Stimulated activated CD8-positive, alpha-beta memory T cell treated with anti-CD3 and anti-CD28 coated beads, Interleukin-15, amount 100 ng/mL, for 48 hours (primary cell): ENCODE results near the gene SETD2.

Experiments
- DNase-seq, 2 donors: peaks; one replicate each; pipeline ENCODE4 v3.0.0-alpha.2; 2020; ENCODE audit warnings: low read depth in 2 of 2

The SETD2 gene

DNA sequence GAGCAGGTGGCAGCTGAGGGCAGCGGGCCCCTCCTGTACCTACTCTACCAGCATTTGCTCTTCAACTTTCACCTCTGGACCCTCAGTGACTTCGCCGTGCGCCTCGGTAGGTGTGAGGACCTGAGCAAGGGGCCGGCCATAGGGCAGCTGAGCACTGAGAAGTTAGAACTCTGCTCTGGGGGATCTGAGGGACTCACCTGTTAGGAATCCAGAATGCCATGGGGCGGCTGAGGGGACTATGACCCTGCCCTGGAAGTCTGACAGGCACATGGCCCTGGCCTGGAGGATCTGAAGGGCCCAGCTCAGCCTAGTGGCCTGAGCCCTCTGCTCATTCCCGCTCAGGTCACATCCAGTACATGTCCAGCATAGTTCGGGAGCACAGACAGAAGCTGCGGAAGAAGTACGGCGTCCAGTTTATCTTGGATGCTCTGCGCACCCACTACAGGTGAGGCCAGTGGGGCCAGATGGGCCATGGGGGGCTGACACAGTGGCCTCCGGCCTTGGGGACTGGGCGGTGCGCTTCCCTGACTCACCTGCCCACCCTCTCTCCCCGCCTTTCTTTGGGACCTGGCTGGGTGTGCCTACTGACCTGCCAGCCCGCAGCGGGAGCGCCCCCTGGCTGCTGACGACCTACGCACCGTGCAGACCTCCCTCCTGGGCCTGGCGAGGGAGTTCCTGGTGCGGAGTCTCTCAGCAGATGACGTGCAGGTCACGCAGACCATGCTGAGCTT is 165.6 kb downstream of the SETD2 start:
- peak; percentile 56 to 62 for DNase-seq

DNA sequence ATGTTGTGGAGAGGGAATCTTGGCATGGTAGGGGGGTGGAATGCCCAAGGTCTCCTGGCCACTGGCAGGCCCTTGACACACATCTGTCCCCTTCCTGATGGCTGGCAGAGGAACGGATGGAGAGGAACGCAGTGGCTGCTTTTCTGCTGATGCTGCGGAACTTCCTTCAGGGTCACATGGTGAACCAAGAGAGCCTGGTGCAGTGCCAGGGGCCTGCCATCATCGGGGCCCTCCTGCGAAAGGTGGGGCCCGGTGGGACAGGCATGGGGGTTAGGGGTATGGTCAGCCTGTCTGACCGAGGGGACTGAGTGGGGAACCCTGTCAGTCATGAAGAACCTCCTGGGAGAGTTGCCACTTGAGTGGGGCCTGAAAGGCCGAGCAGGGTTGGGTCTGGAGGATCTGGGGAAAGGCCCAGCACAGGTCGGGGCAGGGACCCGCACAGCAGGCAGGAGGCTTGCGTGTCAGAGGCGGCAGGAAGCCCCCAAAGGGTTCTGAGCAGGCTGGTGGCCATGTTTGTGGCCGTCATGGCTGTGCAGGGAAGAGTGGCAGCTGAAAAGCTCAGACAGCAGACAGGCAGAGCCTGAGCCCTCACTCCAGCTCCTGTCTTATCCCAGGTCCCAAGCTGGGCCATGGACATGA is 166.3 kb downstream of the SETD2 start:
- no peak for DNase-seq

DNA sequence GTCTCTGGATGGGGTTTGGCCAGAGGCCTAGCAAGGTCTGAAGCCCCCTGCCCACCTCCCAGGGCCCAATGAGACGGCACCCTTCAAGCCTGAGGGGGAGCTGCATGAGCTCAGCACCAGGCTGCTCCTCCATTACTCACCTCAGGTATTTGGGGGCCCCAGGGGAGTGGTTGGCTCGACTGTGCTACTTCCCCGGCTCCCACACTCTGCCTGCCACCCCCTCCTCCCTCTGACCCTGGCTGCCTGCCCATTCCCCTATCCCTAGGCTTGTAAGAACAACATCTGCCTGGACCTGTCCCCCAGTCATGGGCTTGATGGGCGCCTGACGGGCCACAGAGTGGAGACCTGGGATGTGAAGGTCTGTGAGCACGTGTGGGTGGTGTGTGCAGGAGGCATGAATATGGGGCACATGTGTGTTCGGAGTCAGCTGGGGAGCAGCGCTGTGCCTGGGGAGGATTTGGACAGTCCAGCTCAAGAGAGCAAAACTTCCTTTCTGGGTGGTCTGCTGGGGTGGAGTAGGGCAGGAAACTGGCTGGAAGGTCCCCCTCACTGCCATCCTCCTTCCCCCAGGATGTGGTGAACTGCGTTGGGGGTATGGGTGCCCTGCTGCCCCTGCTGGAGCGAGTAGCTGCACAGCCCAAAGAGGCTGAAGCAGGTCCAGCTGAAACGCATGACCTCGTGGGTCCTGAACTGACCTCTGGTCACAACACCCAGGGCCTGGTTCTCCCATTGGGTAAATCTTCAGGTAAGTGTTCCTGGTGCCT is 167.0 kb downstream of the SETD2 start:
- DNase-seq: no peak

DNA sequence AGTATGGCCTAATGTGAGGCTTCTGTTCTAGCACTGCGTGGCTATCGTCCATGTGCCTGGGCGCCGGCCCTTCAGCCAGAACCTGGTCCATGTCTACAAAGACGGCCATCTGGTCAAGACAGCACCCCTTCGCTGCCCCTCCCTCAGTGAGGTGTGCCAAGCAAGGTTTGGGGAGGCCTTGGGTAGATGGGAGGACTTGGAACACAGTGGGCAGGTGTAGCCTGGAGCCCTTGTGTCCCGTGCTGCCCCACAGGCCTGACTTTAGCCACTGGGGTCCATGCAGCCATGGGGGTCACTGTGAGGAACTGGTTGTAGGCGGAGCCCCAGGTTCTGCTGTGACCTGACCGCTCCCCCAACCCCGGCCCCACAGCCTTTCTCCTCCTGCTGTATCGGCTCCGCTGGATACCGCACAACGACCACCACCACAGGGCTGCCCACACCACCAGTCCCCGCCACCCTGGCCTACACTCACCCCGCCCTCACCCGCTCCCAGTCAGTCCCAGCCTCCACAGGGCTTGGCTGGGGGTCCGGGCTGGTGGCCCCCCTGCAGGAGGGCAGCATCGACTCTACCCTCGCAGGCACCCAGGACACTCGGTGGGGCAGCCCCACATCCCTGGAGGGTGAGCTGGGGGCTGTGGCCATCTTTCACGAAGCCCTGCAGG is 167.9 kb downstream of the SETD2 start:
- no peak for DNase-seq

DNA sequence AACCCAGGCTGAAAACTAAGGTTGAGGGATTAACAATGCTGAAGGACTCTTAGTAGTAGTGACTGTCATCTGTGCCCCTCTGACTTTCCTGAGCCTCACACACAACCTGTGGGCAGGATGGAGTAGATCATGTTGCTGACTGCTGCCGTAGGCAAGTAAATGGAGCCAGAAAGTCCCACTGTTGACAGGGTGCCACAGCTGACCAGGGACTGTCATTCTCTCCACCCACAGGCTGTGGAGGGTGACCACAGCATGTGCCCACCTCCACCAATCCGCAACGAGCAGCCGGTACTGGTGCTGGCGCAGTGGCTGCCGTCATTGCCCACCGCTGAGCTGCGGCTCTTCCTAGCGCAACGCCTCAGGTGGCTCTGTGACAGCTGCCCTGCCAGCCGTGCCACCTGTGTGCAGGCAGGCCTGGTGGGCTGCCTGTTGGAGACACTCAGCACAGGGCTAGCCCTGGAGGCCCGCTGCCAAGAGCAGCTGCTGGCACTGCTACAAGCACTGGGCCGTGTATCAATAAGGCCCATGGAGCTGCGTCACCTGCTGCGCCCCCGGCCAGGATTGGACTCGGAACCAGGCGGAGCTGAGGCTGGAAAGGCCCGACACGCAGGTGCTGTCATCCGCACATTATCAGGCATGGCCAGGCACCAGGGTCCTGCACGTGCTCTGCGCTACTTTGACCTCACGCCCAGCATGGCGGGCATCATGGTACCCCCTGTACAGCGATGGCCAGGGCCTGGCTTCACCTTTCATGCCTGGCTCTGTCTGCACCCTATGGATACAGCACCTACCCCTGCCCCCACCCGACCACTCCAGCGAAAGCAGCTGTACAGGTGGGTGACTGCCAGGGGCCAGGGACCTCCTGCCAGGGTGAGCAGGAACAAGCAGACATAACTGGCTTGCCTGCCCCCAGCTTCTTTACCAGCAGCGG is 168.8 kb downstream of the SETD2 start:
- DNase-seq: no peak

DNA sequence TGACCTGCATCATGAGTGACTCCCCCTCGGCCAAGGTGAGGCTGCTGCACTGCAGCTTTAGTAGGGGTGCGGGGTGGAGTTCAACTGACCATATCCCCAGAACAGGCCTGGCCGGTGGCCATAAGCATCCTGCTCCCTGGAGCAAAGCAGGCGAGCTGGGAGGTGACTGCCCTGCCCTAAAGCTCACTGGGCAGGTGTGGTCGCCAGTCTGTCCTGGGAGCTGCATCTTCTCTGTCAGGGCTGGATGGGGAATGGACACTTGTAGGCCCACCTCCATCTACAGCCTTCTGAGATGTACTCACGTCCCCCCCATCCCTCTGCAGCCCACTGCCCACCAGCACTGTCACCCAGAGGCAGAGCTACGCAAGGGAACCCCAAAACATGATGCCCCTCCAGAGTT is 169.9 kb downstream of the SETD2 start:
- no peak for DNase-seq

DNA sequence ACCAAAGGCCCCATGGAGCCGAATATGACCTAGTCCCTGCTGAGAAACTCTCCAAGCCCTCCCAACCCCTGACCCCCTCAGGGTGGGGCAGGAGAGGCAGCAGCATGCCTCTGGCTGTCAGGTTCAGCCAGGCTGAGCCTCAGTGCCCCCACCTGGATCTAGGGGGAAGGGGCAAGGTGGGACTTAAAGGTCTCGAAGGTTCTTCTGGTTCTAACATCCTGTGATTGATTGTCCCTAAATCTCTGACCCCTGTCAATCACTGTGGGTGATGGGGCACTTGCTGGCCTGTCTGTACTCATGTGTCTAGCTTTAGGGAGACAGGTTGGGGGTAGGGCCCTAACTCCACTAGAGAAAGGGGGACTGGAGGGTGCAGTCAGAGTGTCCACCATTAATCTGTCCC is 170.6 kb downstream of the SETD2 start:
- DNase-seq: no peak

DNA sequence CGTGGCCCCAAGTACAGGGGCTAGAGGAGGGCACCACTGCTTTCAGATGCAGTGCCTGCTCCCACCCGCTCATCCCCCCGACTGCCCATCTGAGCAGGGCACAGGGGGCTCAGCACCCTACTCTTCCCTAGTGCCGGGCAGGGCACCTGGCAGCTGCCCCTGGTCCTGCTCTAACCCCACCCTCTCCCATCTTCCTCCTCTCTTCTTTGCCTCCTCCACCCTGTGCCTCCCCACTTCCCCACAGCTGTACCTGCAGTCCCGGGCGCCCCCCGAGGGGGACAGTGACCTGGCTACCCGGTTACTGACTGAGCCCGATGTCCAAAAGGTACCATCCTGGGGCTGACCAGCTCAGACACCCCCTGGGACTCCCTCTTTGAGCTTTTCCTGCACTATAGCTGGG is 171.7 kb downstream of the SETD2 start:
- no peak for DNase-seq

DNA sequence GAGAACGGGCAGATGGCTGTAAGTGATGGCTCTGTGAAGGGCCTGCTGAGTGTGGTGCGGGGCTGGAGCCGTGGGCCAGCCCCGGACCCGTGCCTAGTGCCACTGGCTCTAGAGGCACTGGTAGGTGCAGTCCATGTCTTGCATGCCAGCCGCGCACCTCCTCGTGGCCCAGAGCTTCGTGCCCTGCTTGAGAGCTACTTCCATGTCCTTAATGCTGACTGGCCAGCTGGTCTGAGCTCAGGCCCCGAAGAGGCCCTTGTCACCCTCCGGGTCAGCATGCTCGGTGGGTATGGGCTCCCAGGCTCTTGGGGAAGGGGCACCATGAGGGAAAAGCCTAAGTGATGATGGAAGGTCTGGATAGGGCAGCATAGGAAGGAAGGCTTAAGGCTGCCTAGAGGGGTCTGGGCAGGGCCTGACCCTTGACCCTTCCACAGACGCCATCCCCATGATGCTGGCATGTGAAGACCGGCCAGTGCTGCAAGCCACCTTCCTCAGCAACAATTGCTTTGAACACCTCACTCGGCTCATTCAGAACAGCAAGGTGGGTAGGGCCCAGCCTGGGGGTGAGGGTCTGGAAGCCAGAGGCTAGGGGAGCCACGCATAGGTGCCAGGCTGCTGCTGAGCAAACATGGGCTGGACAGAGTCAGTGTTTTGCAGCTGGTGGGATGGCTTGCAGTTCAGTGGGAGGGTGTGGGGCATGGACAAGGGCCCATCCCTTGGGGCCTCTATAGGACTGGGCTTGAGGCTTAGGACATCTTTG is 172.3 kb downstream of the SETD2 start:
- DNase-seq: no peak

DNA sequence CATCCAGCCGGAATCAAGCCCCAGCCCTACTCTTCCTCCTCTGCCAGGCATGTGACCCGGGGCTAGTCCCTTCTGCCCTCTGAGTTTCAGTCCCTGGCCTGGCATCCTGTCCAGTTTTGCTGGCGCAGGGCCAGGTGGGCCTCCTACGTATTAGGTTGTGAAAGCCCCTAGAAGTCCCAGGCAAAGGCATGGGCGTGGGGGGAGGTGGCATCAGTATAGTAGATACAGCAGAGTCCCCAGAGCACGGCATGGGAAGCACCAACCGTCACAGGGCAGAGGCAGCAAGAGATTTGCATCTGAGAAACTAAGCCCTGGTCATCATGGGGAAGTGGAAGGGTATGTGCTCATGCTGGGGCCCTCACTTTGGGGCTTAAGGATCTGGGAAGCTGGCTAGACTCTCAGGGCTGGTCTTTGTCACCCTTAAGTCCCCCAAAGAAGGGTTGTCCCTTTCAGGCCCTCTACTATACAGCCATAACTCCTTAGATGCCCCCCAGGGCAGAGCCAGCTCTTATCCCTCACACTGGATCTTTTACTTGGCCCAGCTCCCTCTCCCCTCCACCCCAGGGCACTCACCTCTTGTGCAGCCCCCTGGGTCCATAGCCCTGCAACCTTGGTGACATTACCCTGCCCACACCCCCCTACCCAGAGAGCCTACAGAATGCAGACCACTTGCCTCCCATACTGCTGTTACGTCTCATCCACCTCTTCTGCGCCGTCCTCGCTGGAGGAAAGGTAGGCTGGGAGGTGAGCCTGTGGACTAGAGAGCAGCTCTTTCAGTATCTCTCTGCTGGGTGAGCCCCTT is 173.1 kb downstream of the SETD2 start:
- no peak for DNase-seq

DNA sequence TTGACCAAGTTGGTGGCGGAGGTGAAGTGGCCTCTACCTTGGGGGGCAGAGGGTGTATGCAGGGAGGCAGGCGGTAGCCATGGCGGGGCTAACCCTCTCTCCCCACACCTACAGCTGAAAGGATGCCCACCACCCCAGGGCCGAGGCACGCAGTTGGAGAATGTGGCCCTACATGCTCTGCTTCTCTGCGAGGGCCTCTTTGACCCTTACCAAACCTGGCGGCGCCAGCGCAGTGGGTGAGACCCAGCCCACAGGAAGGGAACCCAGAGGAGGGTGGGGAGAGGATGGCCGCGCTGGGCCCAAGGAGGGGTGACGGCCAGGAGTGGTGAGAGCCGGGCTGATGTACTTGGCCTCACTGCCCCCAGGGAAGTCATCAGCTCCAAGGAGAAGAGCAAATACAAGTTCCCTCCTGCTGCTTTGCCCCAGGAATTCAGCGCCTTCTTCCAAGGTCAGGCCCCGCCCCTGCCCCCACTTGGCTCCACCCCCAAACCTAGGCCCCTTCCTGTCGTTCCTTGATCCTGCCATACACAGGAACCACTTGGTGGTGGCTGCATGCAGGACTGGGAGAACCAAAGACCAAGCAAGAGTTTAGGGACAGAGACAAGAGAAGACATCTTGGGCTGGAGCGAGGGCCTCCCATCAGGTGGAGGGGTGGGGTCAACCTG is 174.6 kb downstream of the SETD2 start:
- no peak for DNase-seq

DNA sequence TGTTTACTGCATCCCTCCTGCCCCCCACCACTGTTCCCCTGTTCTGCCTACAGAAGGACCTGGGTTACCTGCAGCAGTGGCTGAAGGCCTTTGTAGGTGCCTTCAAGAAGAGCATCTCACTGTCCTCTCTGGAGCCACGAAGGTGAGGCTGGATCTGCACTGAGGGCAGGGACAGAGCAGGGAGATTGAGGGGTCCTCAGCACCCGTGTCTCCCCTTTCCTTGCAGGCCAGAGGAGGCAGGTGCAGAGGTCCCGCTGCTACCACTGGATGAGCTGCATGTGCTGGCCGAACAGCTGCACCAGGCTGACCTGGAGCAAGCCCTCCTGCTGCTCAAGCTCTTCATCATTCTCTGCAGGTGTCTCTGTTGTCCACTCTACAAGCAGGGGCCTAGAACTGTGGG is 175.3 kb downstream of the SETD2 start:
- DNase-seq: no peak

DNA sequence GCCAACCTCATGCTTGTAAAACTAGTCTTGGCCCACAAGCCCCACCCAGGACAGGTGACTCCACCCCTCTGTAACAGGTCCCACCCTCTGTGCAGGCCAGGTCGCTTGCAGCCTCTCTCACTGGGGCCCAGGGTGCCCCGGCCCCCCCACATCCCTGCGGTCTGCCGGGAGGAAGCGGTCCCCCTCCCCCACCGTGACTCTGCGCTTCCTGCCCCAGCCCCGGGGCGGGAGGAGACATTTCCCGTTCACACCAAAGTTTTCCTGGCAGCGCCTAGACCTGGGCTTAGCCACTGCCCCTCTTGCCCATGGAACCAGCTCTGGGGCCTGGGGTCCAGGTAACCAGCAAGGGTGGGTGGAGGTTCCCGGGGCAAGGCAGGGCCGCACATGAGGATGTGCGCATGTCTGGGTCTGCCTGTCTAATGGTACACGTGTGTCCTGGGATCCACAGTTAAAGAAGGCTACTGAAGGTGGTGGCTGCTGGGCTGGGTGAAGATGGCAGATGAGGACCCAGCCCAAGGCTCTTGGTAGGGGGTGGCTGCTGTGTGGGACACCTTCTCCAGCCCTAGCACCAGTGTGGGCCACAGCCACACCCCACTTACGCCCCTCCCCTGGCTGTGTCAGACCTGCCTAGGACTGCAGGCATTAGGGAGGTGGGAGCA is 176.0 kb downstream of the SETD2 start:
- peak; percentile 76 to 79 for DNase-seq

DNA sequence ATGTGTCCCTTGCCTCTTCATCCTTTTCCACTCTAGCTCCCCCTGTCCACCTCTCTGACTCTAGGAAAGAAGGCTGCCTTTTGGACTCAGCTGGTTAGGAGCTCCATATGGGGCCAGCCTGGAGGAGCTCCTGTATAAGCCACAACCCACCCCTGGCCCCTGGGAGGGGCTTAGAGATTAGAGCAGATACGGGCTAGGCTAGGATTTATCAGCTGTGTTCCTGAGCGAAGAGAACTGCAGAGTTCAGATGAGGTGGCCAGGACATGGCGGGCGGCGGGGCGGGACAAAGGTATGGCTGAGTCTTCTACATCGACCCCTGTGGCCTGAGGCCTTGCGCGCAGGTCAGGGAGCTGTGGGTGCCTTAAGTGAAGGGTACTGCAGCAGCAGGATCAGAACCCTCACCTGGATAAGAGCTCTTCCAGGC is 176.6 kb downstream of the SETD2 start:
- no peak for DNase-seq

DNA sequence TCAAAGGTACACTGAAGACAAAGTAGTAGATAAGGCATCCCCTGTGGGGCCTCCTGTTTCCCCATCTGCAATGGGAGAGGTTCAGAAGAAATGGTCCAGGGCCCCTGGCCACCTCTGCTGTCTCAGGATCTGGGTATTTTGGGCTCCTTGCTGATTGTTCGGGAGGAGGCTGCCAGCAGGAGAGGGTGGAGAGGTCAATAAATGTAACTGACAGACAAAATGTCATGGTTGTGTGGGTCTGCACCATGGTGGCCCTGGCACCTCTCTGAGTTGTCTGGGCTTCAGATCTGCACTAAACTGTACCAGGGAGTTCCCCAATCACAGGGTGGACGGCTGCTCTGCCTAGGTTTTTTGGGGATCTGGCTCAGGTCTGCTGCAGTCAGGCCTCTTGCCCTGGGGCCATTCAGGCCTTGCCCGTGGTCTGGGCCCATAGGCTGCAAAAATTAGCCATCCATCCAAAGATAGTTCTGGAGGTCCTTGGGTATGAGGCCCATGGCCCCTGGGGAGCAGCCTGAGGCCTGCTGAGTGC is 177.1 kb downstream of the SETD2 start:
- DNase-seq: no peak

DNA sequence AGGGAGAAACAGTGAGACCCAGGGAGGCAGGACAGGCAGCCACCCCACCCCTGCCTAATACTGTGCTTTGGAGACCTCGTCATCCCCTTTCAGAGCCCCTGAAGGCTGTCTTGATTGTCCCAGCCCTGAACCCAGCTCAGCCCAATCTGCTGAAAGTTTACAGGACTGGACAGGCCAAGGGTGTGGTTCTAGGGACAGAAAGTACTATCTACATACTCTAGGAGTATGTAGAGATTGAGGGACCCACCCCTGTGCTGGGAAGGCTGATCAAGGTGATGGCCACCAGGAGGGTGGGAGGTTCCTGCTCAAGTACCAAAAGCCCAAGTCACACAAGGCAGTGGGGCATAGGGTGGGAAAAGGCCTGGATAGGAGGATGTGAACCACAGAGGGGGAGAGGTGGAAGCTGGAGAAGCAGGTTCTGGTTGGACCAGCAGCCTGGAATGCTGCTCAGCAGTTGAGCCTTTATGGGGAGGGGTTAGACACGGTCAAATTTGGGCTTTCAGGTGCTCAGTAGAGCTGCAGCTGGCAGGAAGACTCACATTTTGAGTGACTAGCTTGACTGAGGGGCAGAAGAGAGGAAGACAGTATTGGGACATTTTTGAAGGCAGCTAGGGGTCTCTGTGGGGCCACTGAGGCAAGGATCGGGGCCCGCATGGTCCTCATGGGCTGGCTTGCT is 177.7 kb downstream of the SETD2 start:
- no peak for DNase-seq

DNA sequence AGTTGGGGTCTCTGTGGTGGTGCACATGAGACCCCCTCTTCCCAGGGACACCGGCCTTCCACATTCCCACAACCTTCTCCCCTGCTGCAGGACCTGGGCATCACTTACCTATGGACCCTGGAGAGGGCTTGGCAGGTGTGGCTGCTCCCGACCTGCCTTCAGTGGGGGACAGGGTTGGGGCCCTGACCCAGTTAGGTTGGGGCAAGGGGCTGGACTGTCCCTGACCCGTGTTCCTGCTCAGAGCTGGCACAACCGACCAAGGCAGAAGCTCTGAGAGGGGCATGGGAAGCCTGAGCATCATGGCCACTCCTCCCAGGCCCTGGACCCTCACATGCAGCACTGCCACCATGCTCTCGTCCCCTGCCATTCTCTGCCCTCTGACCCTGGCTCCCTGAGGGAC is 178.3 kb downstream of the SETD2 start:
- DNase-seq: no peak
